ENCODE results near the gene NDUFA5.

Gene NDUFA5

GRCh38 chr7:123498031-123498430, 59.6 kb downstream of the NDUFA5 start:
- no peak for TF ChIP-seq CTCF (IDR thresholded peaks at IDR 0.05; ENCODE audit: low read depth, low read length)
- H3K4me3 ChIP-seq (replicated peaks in 1 of 2; ENCODE audit: low read depth in 2 of 2, low read length in 2 of 2): no peak overlapping the region
- DNase-seq (ENCODE audit: low read depth in 2 of 2): no peak

DNA sequence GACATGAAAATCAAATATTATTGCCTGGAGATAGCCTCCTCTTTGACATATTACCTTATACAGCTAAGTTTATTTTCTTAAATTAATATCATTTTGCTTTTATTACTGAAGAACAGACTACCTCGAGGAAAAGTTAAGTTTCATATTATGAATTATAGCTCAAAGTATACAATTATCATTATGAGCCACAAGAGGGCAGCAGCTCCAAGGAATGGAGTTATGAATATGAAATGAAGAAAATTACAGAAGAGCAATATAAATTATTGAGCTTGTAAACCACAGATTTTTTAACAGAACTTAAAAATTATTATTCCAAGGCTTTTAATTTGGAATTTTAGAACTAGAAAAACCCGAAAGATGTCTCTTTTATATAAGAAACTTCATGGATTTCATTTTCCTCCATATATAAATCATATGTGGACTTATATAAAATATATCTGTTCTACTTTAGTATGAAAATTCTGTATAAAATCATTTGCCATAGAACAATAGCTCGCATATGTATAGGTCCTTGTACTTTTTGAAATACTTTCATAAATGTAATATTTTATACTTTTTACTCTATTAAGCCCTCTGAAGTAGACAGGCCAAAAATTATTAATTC, 63.3 kb downstream of the NDUFA5 start:
- DNase-seq (ENCODE audit: low read depth in 2 of 2): peak; percentile 65 to 70
- H3K4me3 ChIP-seq (replicated peaks in 1 of 2; ENCODE audit: low read depth in 2 of 2, low read length in 2 of 2): no peak overlapping the region
- TF ChIP-seq CTCF (IDR thresholded peaks at IDR 0.05; ENCODE audit: low read depth, low read length): peak; percentile 55

- TF ChIP-seq CTCF (IDR thresholded peaks at IDR 0.05; ENCODE audit: low read depth, low read length): peak; percentile 8
Observed at GRCh38 chr7:123492485-123492884, 65.1 kb downstream of the NDUFA5 start.

More at GRCh38 chr7:123492485-123492884, 65.1 kb downstream of the NDUFA5 start:
- H3K4me3 ChIP-seq (replicated peaks in 1 of 2; ENCODE audit: low read depth in 2 of 2, low read length in 2 of 2): no peak overlapping the region
- DNase-seq (ENCODE audit: low read depth in 2 of 2): peak in 1 of 2 donors; percentile 46

Measured in cardiac fibroblast (primary cell).